Keratinocyte (primary cell): ENCODE measurements around the gene EXOC4. TPM values are rescaled to one million over a fixed set of nuclear protein-coding genes. Genes with fewer than 3 reads are reported as not detected.

Source experiments
- DNase-seq: peaks from one replicate; pipeline ENCODE4 v3.0.0-alpha.2; 2011; ENCODE audit warnings: low read depth, missing footprints, low spot score
- FAIRE-seq: peaks from 2 replicates; lab custom pipeline; 2011; peaks lifted over from hg19 to GRCh38; lab: Jason Lieb, UNC
- H2AFZ ChIP-seq: 2 replicates; pipeline ENCODE4 v1.6.0; 2012; ENCODE audit warnings: low read length, control low read depth, inconsistent platforms; ENCODE audit not compliant: control insufficient read depth
- H3K27ac ChIP-seq: 2 replicates; pipeline ENCODE4 v1.5.1; 2011; ENCODE audit warnings: low read length; ENCODE audit not compliant: control insufficient read depth, insufficient read depth
- H3K27me3 ChIP-seq: 3 replicates; pipeline ENCODE4 v1.6.0; 2011; ENCODE audit warnings: low read length; ENCODE audit not compliant: control insufficient read depth, insufficient read depth; ENCODE audit errors: extremely low read depth
- H3K36me3 ChIP-seq, 2 experiments: 2 replicates in 1 of 2; 3 replicates in 1 of 2; pipeline ENCODE4 v1.5.1; 2011; ENCODE audit warnings: low read length in 2 of 2, mild to moderate bottlenecking in 1 of 2; ENCODE audit not compliant: control insufficient read depth in 2 of 2, insufficient read depth in 2 of 2; ENCODE audit errors: extremely low read depth in 1 of 2
- H3K4me1 ChIP-seq: 3 replicates; pipeline ENCODE4 v1.5.1; 2011; ENCODE audit warnings: low read length; ENCODE audit not compliant: control insufficient read depth, insufficient read depth; ENCODE audit errors: extremely low read depth
- H3K4me2 ChIP-seq: 3 replicates; pipeline ENCODE4 v1.6.0; 2011; ENCODE audit warnings: low read depth, low read length; ENCODE audit not compliant: control insufficient read depth, insufficient read depth; ENCODE audit errors: extremely low read depth
- H3K4me3 ChIP-seq, 3 experiments: fragments of 200-600 bp in 1 of 3; sonication (generic) in 1 of 3; 2 replicates in 2 of 3; 3 replicates in 1 of 3; pipeline ENCODE4 v1.5.1; 2011 to 2016; ENCODE audit warnings: low read length in 3 of 3, mild to moderate bottlenecking in 3 of 3, control low read depth in 2 of 3, inconsistent platforms in 1 of 3, low read depth in 1 of 3, mixed read lengths in 1 of 3, mixed run types in 1 of 3, moderate library complexity in 1 of 3; ENCODE audit not compliant: control insufficient read depth in 2 of 3, insufficient read depth in 2 of 3; ENCODE audit errors: extremely low read depth in 1 of 3
- H3K79me2 ChIP-seq: 2 replicates; pipeline ENCODE4 v1.6.0; 2012; ENCODE audit warnings: low read length; ENCODE audit not compliant: control insufficient read depth, insufficient read depth
- H3K9ac ChIP-seq: 3 replicates; pipeline ENCODE4 v1.6.0; 2011; ENCODE audit warnings: low read length; ENCODE audit not compliant: control insufficient read depth, insufficient read depth; ENCODE audit errors: extremely low read depth
- H3K9me1 ChIP-seq: 3 replicates; pipeline ENCODE4 v1.6.0; 2011; ENCODE audit warnings: low read length; ENCODE audit not compliant: control insufficient read depth, insufficient read depth; ENCODE audit errors: extremely low read depth
- H3K9me3 ChIP-seq: 2 replicates; pipeline ENCODE4 v1.5.1; 2012; ENCODE audit warnings: low read depth, low read length; ENCODE audit not compliant: control insufficient read depth
- H4K20me1 ChIP-seq: 3 replicates; pipeline ENCODE4 v1.6.0; 2011; ENCODE audit warnings: low read length; ENCODE audit not compliant: control insufficient read depth, insufficient read depth; ENCODE audit errors: extremely low read depth
- EZH2 ChIP-seq: IDR thresholded peaks from one replicate; pipeline ENCODE4 v1.6.1; 2012; ENCODE audit warnings: inconsistent platforms, mild to moderate bottlenecking, low read length, moderate library complexity
- dilution Hi-C: fragments of 300-500 bp; cut with MboI; formaldehyde crosslinking; loops from one replicate; pipeline ENCODE4 v1.7.0; 2020; ENCODE audit warnings: low sequenced_read_pairs; ENCODE audit not compliant: extremely low pct_ligation_motif_present
- polyA plus RNA-seq, 5 experiments: library from polyadenylated mRNA; depleted of rRNA in 3 of 5; stranded (reverse) in 3 of 5; stranded (forward) in 1 of 5; unstranded in 1 of 5; fragments of >200 nt; gene quantifications; 1 replicate in 1 of 5; 2 replicates in 3 of 5; 3 replicates in 1 of 5; pipeline versions ENCODE4 v1.2.1 to v1.2.3, GENCODE V29; 2011 to 2012; ENCODE audit warnings: missing spikeins in 2 of 5, low read depth in 1 of 5, low replicate concordance in 1 of 5
- TF ChIP-seq, protein P1 (sequence below), 3 experiments: IDR thresholded peaks in 1 of 3; conservative IDR thresholded peaks in 1 of 3; optimal IDR thresholded peaks in 1 of 3; 2 replicates in 2 of 3; 3 replicates in 1 of 3; pipeline versions ENCODE3 to v1.5.1; 2011; ENCODE audit warnings: low read length in 3 of 3, mild to moderate bottlenecking in 3 of 3, moderate library complexity in 2 of 3, control low read depth in 1 of 3, inconsistent platforms in 1 of 3; ENCODE audit not compliant: insufficient read depth in 2 of 3; ENCODE audit errors: extremely low read depth in 1 of 3

EXOC4 gene
- polyA plus RNA-seq, 1 donor (not counting 4 experiments of a cell fraction or from before 2014, with no cell fraction given): 52.6 TPM

DNA sequence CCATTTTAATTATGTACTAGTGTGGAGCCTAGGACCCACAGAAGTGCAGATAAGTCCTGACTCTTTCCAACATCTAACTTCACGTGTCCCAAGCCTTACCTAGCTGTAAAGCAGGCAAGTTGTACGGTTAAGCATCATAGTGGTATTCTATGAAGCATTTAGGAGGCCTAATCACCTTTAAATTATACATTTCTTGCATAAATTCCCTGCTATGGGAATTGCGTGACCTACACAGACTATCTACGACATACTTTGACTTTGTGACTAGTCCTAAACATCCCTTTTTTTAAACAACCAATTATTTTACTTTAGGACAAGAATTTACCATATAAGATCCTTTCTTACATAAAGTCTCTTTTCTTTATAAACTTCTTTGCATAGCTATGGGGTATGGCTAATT, 836.6 kb downstream of the EXOC4 start:
- Histone ChIP-seq H4K20me1 (no peaks in the 10 kb centered on the region), H3K4me3 (no peak overlapping the region), H3K27me3 (no peaks in the 10 kb centered on the region), H3K9ac (no peak overlapping the region), H2AFZ (no peak overlapping the region), H3K9me3 (peaks cover 3% of the 10 kb centered on the region), H3K27ac (no peak overlapping the region), H3K9me1 (no peaks in the 10 kb centered on the region), H3K4me1 (no peaks in the 10 kb centered on the region), H3K4me2 (no peak overlapping the region), H3K79me2 (no peaks in the 10 kb centered on the region), H3K36me3 (no peaks in the 10 kb centered on the region)
- TF ChIP-seq, protein P1, sequence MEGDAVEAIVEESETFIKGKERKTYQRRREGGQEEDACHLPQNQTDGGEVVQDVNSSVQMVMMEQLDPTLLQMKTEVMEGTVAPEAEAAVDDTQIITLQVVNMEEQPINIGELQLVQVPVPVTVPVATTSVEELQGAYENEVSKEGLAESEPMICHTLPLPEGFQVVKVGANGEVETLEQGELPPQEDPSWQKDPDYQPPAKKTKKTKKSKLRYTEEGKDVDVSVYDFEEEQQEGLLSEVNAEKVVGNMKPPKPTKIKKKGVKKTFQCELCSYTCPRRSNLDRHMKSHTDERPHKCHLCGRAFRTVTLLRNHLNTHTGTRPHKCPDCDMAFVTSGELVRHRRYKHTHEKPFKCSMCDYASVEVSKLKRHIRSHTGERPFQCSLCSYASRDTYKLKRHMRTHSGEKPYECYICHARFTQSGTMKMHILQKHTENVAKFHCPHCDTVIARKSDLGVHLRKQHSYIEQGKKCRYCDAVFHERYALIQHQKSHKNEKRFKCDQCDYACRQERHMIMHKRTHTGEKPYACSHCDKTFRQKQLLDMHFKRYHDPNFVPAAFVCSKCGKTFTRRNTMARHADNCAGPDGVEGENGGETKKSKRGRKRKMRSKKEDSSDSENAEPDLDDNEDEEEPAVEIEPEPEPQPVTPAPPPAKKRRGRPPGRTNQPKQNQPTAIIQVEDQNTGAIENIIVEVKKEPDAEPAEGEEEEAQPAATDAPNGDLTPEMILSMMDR (optimal IDR thresholded peaks at IDR 0.05 in 1 of 3, IDR thresholded peaks at IDR 0.05 in 1 of 3, conservative IDR thresholded peaks at IDR 0.05 in 1 of 3; ENCODE audit: extremely low read depth in 1 of 3, insufficient read depth in 2 of 3, low read length in 3 of 3): no peak
- TF ChIP-seq EZH2: no peak
- dilution Hi-C loops: no loop called here
- FAIRE-seq (no peak), DNase-seq (no peak)

DNA sequence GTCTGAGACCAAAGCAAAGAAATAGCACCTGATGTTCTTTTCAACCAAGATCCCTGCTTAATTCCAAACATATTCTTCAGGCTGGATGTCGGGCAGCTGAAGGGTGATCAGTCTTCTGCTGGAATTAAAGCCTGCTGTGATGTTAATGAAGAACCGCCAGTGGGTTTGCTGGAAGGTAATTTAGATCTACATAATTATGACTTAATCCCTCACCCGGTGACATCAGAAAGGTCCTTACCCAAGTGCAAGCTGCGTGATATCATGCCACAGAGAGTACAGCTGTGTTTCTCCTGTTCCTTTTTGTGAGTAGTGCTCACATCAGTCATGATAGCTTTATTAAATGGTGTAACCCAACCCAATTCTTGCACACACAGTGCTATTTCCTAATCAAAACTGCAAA, 845.2 kb downstream of the EXOC4 start:
- H2AFZ ChIP-seq: no peak overlapping the region
- H3K9me3 ChIP-seq: no peaks in the 10 kb centered on the region
- H3K27ac ChIP-seq: no peak overlapping the region
- DNase-seq: no peak
- no peak overlapping the region for H3K4me3 ChIP-seq
- no peak overlapping the region for H3K4me2 ChIP-seq
- TF ChIP-seq, protein P1 (optimal IDR thresholded peaks at IDR 0.05 in 1 of 3, IDR thresholded peaks at IDR 0.05 in 1 of 3, conservative IDR thresholded peaks at IDR 0.05 in 1 of 3; ENCODE audit: extremely low read depth in 1 of 3, insufficient read depth in 2 of 3, low read length in 3 of 3): no peak
- TF ChIP-seq EZH2: no peak
- FAIRE-seq: no peak
- H3K36me3 ChIP-seq: no peaks in the 10 kb centered on the region
- H3K9me1 ChIP-seq: no peaks in the 10 kb centered on the region
- H3K4me1 ChIP-seq: no peaks in the 10 kb centered on the region
- no peaks in the 10 kb centered on the region for H3K79me2 ChIP-seq
- H3K9ac ChIP-seq: no peak overlapping the region
- H3K27me3 ChIP-seq: no peaks in the 10 kb centered on the region
- H4K20me1 ChIP-seq: no peaks in the 10 kb centered on the region
- dilution Hi-C loops: no loop called here
